ENCODE data around the gene ALG12.

The ALG12 gene

DNA sequence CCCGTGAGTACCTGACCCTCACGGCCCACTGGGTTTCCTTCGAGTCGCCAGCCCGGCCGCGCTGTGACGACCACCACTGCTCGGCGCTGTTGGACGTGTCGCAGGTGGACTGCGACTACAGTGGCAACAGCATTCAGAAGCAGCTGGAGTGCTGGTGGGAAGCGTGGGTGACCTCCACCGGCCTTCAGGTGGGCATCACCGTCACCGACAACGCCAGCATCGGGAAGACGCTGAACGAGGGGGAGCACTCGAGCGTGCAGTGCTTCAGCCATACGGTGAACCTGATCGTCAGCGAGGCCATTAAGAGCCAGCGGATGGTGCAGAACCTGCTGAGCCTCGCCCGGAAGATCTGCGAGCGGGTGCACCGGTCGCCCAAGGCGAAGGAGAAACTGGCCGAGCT, 32.4 kb downstream of the ALG12 start:
- no peak for DNase-seq

DNA sequence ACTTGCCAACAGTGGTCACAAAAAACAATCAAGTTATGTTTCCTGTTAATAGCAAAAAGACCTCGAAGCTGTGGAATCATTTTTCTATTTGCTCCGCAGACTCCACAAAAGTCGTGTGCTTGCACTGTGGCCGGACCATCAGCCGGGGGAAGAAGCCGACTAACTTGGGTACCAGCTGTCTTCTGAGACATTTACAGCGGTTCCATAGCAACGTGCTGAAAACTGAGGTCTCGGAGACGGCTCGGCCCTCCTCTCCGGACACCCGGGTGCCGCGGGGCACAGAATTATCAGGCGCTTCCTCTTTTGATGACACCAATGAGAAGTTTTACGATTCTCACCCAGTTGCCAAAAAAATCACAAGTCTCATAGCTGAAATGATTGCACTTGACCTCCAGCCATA, 33.0 kb downstream of the ALG12 start:
- no peak for DNase-seq

DNA sequence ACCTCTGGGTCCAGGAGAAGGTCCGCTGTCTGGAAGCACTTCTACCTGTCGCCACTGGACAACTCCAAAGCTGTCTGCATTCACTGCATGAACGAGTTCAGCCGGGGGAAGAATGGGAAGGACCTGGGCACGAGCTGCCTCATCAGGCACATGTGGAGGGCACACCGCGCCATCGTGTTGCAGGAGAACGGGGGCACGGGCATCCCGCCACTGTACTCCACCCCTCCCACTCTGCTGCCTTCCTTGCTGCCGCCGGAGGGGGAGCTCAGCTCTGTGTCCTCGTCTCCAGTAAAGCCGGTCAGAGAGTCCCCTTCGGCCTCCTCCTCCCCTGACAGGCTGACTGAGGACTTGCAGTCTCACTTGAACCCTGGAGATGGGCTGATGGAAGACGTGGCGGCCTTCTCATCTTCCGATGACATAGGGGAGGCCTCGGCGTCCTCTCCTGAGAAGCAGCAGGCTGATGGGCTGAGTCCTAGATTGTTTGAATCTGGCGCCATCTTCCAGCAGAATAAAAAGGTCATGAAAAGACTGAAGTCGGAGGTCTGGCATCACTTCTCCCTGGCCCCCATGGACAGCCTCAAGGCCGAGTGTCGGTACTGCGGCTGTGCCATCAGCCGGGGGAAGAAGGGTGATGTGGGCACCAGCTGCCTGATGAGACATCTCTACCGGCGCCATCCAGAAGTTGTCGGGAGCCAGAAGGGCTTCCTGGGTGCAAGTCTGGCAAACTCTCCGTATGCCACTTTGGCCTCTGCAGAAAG, 33.6 kb downstream of the ALG12 start:
- DNase-seq = no peak

DNA sequence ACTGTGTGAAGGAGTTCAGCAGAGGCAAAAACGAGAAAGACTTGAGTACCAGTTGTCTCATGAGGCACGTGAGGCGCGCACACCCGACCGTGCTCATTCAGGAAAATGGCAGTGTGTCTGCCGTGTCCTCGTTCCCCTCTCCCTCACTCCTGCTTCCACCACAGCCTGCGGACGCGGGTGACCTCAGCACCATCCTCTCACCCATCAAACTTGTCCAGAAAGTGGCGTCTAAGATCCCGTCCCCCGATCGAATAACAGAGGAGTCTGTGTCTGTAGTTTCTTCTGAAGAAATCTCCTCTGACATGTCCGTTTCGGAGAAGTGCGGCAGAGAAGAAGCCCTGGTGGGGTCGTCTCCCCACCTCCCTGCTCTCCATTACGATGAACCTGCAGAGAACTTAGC, 34.2 kb downstream of the ALG12 start:
- no peak for DNase-seq

DNA sequence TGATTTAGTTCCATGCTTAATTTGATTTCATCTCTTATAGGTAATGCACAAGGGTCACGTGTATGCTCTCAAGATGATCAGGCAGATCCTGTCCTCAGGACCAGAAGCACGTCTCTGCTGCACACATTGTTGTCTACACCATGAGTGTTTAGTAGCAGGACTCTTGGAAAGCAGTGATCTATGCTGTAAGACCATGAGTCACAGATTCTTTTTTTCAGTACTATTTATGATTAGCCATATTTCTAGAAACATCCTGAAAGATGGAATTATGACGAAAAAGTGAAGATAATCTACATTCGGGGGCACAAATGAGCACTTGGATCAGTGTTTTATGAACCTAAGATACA, 35.0 kb downstream of the ALG12 start:
- no peak for DNase-seq

DNA sequence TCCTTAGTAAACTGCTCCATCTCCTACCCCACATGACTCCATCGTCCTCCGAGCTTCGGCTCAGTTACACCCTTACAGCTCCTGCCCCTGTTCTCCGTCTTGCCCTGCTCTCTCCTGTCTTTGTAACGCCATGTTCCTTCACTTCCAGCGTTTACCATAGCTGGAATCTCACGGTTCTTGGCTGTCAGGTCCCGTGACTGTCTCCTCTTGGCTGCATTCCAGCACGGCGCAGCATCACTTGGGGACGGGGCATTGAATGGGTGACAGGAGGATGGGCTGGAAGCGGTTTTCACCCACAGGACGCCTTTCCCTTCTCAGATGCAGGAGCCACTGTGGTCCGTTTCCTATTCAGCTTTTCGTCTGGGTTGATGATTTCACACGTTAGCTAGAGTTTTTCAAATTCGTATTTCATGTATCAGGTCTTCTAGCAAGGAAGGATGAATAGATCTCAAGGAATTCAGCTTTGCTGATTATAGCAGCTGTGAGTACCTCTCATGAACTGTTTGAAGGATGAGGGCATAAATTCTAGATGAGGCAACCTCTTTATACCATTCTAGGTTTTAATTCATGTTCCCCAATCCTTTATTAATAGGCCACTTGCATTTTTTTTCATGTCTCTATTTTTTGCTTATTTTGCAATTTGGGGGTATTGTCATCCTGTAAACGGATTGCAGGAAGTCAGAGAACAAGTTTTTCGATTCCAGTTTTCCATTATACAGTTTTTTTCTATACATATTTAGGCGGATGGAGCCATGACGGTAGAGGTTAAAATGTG, 35.5 kb downstream of the ALG12 start:
- no peak for DNase-seq

DNA sequence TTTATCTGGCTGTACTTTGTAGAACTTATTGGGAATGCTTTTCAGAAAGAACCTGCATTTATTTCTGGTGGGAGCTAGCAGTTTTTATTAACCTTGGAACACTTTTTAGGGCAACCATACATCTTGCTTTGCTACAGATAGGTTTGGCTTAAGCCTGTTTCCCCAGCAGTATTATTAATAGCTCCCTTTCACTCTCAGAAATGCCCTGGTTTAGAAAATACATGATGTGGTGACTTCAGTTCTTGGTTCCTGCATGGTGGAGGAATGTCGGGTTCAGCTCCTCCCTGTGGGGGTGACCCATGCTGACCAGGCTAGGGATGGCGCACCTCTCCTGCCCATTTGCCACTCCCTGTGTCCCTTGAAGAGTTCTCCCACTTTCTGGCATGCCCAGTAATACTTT, 36.4 kb downstream of the ALG12 start:
- no peak for DNase-seq

DNA sequence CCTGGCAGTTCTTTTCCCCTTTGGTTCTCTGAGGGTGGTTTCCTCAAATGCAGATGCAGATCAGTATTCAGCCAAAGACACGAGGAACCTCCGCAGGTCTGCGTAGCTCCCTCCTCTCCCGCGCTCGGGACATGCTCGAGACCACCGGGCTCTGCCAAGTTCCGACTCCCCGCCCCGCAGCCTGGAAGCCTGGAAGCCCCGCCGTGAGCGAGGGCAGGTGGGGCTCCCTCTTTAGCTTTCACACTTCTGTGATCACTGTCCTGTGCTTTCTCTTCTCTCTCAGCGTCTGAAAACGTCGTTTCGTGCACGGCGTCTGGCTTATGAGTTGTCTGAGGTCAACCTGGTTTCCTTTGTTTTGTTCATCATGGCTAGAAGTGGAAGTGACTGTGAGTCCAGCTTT, 38.0 kb downstream of the ALG12 start:
- DNase-seq = no peak

DNA sequence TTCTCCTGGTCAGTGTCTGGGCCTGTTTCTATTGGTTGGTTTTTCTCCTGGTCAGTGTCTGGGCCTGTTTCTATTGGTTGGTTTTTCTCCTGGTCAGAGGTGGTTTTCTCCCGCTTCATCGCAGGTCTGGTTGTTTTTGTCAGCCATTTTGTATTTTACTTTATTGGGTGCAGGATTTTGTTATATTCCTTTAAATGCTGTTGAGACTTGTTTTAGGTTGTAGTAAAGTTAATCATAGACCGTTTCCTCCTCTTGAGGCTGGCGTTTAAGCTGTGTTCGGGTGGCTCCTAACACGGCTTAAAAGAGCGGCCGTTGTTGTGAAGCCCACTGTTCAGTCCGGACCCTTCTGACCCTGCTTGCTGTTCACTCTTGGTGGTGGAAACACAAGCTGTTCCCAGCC, 38.4 kb downstream of the ALG12 start:
- DNase-seq = no peak

DNA sequence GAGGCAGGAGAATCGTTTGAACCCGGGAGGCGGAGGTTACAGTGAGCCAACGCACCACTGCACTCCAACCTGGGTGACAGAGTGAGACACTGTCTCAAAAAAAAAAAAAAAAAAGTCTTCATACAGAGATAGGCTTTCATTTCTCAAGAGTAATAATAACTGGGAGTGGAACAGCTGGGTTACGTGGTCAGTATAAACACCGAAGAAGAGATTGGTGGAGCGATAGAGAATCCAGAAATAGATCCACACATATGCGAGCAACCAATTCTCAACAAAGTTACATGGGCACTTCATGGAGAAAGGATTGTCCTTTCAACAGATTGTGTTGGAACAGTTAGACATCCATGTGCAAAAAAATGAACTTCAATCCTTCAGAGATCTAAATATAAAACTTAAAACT, 40.0 kb downstream of the ALG12 start:
- no peak for DNase-seq

DNA sequence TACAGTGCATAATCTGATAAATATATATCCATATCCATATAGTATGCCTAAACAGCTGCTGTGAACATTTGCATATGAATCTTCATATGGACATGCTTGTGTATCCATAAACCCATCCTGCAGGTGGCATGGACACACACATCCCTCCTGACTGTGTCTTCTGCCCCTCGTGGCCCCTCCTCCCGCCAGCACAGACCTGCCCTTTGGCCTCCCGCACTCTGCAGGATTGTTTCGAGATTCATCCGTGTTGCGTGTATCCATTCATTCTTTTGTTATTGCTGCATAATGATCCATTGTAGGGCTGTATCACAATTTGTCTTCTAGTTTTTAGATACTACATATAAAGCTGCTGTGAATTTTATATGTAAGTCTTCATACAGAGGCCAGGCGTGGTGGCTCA, 40.6 kb downstream of the ALG12 start:
- DNase-seq = no peak

DNA sequence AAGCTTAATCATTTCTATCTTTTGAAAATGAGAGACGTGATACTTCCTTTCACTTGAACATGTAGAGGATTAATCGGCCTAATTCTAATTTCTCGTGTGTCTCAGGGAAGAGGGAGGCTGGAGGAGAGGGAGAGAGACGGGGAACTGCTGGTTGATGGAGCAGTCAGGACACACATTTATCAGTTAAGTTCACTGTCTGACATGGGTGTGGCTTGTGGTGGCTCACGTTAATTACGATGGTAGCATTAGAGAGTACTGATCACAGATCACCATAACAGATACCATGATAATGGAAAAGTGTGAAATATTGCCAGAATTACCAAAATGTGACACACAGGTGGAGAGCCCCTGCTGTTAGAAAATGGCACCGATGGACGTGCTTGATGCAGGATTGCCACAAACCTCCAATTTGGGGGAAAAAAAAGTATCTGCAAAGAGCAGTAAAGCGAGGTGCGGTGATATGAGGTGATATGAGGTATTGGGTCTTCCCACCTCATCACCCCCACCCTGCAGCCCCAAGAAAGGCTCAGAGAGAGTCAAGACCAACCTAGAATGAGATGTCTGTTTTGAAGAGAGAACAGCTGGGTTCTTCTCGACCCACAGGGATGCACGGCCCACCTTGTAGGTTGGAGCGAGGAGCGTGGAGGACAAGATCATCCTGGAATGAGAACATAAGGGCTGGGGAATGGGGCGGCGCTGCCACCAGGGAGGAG, 44.9 kb downstream of the ALG12 start:
- no peak for DNase-seq

DNA sequence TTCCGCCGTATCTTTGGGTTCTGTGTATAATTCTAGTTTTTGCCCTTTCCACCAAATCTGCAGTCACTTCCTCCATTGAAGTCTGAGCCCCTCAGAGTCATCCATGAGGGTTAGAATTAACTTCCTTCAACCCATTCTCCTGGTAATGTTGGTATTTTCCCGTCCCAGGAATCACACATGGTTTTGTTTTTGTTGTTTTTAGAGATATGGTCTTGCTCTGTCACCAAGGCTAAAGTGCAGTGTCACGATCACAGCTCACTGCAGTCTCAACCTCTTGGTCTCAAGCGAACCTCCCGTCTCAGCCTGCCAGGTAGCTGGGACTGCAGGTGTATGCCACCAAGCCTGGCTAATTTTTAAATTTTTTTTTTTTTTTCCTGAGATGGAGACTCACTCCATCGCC, 45.9 kb downstream of the ALG12 start:
- DNase-seq = no peak

DNA sequence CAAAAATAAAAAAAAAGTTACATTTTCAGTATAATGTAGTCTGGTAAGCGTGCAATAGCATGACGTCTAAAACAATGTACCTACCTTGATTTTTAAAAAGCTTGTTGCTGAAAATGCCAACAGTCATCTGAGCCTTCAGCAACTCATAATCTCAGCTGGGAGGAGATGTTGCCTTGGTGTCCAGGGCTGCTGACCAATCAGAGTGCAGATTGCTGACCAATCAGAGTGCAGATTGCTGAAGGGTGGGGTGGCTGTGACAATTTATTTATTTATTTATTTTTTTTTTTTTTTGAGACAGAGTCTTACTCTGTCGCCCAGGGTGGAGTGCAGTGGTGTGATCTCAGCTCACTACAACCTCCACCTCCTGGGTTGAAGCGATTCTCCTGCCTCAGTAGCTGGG, 46.8 kb downstream of the ALG12 start:
- no peak for DNase-seq

DNA sequence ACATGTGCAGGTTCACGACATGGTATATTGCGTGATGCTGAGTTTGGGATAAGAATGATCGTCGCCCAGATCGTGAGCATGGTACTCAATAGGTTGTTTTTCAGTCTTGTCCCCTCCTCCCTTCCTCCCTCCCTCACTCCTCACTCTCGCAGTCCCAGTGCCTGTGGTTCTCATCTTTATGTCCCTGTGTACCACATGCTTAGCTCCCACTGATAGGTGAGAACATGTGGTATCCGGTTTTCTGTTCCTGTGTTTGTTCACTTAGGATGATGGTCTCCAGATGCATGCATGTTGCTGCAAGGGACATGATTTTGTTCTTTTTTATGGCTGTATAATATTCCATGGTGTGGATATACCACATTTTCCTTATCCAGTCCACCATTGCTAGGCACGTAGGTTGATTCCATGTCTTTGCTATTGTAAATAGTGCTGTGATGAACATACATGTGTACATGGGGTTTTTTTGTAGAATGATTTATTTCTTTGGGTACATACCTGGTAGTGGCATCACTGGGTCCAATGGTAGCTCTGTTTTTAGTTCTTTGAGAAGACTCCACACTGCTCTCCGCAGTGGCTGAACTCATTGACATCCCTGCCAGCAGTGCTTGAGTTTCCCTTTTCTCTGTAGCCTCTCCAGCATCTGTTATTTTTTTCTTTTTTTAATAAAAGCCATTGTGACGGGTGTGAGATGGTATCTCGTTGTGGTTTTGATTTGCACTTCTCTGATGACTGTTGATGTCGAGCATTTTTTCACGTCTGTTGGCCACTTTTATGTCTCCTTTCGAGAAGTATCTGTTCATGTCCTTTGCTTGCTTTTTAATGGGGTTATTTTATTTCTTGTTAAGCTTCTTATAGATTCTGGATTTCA, 48.2 kb downstream of the ALG12 start:
- DNase-seq = no peak

DNA sequence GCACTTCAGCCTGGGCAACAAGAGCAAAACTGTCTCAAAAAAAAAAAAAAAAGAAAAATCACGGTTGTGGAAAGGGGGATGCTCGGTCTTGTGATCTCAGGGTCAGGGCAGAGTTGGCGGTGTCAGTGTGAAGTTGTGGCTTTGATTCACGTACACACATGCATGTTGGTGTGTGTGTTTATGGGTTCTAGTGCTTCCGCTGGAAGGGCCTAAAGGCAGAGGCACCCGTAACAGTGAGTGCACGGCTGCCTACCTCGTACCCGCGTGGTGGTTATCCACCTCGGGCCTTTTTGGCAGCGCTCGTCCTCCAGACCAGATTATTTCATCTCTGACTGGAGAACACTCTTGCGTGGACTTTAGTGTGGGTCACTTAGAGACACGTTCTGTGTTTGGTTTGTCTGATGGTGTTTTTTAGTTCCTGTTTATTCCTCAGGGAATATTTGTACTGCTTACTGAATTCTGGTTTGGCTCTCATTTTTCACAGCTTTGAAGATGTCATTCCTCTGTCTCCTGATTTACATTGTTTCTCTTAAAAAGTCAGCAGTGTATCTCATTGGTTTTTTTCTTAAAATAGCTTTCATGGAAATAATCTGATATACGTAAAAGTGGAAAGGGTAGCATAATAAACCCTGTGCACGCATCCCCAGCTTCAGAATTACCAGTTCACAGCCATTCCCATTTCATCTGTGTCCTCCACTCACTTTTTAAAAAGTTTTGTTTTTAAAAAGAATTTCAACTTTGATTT, 49.0 kb downstream of the ALG12 start:
- no peak for DNase-seq

DNA sequence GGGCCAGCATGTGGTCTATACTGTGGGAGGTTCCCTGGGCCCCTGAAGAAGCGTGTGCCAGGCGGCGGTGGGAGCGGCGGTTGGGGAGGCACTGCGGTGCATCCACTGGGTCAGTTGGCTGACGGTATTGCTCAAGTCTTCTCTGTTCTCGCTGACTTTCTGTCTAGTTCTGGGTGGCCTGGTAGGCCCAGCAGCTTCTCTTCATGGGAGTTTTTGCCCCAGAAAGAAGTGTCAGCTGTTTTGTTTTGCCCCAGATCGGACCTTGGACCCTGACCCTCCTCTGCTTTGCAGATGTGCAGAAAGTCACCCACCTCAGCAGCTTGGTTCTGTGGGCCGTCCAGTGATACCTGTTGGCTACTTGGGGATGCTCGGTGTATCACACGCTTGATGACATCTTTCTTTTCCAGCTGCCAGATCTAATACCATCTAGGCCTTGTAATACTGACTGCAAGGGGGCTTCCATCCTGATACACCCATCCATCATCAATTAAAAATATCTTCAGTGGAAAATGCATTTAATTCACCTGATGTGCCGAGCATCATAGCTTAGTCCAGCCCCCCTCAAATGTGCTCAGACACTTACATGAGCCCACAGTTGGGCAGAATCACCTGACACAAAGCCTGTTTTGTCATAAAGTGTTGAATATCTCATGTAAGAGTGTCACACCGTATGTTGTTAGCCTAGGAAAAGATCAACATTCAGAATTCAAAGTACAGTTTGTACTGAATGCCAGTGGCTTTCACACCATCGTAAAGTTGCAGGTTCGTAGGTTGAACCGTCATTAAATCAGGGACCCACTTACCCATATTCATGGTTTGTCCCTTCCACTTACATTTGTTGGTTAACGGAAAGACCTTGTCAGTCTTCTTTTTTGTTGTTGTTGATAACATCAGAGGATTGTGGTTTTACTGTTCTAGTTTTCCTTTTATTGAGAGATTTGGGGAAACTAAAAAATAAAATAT, 50.7 kb downstream of the ALG12 start:
- DNase-seq = no peak

DNA sequence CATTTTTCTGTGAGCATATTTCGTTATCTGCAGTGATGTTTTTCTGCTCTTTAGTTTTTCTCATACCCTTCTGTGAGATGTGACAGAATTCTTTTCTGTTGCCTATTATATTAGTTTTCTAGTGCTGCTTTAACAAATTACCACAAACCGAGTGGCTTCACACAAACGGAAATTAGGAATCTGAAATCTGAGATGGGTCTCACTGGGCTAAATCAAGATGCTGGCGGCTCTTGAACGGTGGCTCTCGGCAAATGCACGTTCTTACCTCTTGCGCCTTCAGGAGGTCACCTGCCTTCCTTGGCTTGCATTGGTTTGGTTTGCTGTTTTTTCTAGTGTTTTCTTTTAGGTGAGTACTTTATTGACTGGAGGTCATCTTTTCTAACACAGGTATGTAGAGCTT, 51.6 kb downstream of the ALG12 start:
- no peak for DNase-seq

DNA sequence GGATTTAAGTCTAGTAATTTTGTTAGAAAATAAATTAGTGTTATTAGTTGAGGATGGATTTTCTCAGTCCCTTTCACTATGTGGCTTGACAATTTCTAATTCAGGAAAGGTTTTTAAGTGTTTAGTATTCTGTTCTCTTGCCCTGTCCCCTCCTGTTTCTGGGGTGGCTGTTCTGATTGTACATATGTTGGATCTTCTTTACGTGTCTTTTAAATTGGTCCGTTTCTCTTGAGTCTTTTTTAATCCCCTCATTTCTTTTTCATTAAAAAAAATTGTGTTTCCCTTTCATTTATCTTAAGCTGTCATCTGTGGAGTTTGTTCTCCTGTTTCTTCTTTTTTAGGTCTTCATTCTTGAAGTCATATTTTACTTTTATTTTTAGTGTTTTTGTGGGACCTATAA, 52.1 kb downstream of the ALG12 start:
- no peak for DNase-seq

DNA sequence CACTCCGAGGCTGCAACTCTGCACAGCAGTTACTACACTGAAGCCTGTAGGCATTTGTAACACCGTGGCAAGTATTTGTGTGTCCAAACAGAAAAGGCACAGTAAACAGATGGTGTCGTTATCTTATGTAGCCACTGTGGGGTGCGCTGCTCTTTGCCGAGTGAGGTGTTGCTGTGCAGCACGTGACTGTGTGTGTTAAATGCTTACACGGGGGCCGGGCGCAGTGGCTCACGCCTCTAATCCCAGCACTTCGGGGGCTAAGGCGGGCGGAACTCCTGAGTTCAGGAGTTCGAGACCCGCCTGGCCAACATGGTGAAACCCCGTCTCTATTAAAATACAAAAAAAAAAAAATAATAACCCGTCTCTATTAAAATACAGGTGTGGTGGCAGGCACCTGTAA, 53.1 kb downstream of the ALG12 start:
- DNase-seq = no peak

DNA sequence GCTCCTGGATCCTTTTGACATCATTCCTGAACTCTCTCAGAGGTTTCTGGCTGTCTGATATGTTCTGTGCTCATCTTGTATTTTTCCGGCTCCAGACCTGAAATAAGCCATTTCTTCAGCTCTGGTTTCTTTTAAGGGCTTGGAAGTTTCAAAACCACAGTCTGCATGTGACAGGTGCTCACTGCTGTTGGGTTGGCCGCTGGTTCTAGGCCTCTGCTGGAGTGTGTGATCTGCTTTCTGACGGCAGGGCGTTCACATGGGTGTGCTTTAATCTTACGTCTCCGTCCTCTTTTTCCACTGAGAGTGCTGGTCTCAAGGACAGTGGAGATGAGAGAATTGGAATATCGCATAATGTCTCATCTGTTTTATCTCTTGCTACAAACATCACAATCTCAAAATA, 54.3 kb downstream of the ALG12 start:
- no peak for DNase-seq

DNA sequence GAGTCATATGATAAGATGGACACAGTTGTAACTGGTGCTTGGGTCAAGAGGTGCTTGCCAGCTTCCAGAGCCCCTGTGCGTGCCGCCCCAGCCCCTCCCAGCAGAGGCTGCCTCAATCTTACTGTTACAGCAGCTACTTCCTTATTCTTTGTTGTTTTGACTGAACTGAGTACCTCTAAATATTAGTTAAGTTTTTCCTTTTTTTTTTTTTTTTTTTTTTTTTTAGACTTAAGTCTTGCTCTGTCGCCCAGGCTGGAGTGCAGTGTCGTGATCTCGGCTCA, 55.8 kb downstream of the ALG12 start:
- DNase-seq = no peak

All from SHP77 treated with DMSO at 0.1 percent for 48 hours (cell line).